Adrenal gland (tissue), 5 donors: ENCODE data around the gene ZNF460.

Experiments used
- POLR2A ChIP-seq, 2 donors: fragments of 450-650 bp; IDR thresholded peaks; one replicate each; pipeline ENCODE4 v1.6.1; 2017; ENCODE audit warnings: antibody characterized with exemption in 2 of 2, mild to moderate bottlenecking in 2 of 2, moderate library complexity in 1 of 2
- TF ChIP-seq, protein P1 (sequence below), 6 experiments: fragments of 450-650 bp in 4 of 6; fragments of 200-600 bp in 2 of 6; sonication (generic) in 1 of 6; IDR thresholded peaks; 1 replicate in 5 of 6; 2 replicates in 1 of 6; pipeline versions ENCODE4 v1.5.1 to v1.8.0; 2016 to 2021; ENCODE audit warnings: antibody characterized with exemption in 6 of 6, mild to moderate bottlenecking in 2 of 6, moderate library complexity in 1 of 6
- donor health status: DM: no; HTN: no; CAD: no.

DNA sequence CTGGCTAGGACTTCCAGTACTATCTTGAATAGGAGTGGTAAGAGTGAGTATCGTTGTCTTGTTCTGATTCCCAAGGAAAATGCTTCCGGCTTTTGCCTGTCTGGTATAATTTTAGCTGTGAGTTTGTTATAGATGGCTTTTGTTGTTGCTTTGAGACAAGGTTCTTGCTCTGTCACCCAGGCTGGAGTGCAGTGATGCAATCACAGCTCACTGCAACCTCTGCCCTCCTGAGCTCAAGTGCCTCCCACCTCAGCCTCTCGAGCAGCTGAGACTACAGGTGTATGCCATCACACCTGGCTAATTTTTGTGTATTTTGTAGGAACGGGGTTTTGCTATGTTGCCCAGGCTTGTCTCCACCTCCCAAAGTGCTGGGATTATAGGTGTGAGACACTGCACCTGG is 33.9 kb downstream of the ZNF460 start:
- TF ChIP-seq, protein P1, sequence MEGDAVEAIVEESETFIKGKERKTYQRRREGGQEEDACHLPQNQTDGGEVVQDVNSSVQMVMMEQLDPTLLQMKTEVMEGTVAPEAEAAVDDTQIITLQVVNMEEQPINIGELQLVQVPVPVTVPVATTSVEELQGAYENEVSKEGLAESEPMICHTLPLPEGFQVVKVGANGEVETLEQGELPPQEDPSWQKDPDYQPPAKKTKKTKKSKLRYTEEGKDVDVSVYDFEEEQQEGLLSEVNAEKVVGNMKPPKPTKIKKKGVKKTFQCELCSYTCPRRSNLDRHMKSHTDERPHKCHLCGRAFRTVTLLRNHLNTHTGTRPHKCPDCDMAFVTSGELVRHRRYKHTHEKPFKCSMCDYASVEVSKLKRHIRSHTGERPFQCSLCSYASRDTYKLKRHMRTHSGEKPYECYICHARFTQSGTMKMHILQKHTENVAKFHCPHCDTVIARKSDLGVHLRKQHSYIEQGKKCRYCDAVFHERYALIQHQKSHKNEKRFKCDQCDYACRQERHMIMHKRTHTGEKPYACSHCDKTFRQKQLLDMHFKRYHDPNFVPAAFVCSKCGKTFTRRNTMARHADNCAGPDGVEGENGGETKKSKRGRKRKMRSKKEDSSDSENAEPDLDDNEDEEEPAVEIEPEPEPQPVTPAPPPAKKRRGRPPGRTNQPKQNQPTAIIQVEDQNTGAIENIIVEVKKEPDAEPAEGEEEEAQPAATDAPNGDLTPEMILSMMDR (IDR thresholded peaks at IDR 0.05) = no peak
- TF ChIP-seq POLR2A (IDR thresholded peaks at IDR 0.05) = no peak
